Stimulated activated CD8-positive, alpha-beta memory T cell treated with anti-CD3 and anti-CD28 coated beads, Interleukin-15, amount 100 ng/mL, for 24 hours (primary cell): Measurements from ENCODE around the gene PRKCA.

Experiments used
- DNase-seq: peaks from one replicate; pipeline ENCODE4 v3.0.0-alpha.2; 2020; ENCODE audit warnings: low read depth

The PRKCA gene

GRCh38 chr17:66810951-66811682, 508.7 kb downstream of the PRKCA start:
- DNase-seq: no peak

- no peak for DNase-seq
Measured at GRCh38 chr17:66811683-66812054, 509.3 kb downstream of the PRKCA start.

GRCh38 chr17:66812571-66812970, 510.2 kb downstream of the PRKCA start:
- no peak for DNase-seq

- no peak for DNase-seq
Measured at GRCh38 chr17:66813296-66813695, 510.9 kb downstream of the PRKCA start.

GRCh38 chr17:66814026-66814425, 511.6 kb downstream of the PRKCA start:
- no peak for DNase-seq

- DNase-seq: no peak
Measured at GRCh38 chr17:66814570-66814969, 512.2 kb downstream of the PRKCA start.

- no peak for DNase-seq
Measured at GRCh38 chr17:66817750-66818149, 515.3 kb downstream of the PRKCA start.

- no peak for DNase-seq
Measured at GRCh38 chr17:66819466-66819865, 517.1 kb downstream of the PRKCA start.

GRCh38 chr17:66822009-66822408, 519.6 kb downstream of the PRKCA start:
- DNase-seq: no peak

- DNase-seq: no peak
Measured at GRCh38 chr17:66826856-66827255, 524.4 kb downstream of the PRKCA start.

- no peak for DNase-seq
Measured at GRCh38 chr17:66829386-66829864, 527.0 kb downstream of the PRKCA start.

GRCh38 chr17:66829883-66830282, 527.5 kb downstream of the PRKCA start:
- no peak for DNase-seq

GRCh38 chr17:66830451-66830850, 528.0 kb downstream of the PRKCA start:
- no peak for DNase-seq

- DNase-seq: no peak
Measured at GRCh38 chr17:66831383-66832210, 529.2 kb downstream of the PRKCA start.

- no peak for DNase-seq
Measured at GRCh38 chr17:66833201-66833600, 530.8 kb downstream of the PRKCA start.

GRCh38 chr17:66834426-66834918, 532.1 kb downstream of the PRKCA start:
- DNase-seq: no peak

GRCh38 chr17:66834919-66835454, 532.6 kb downstream of the PRKCA start, which contains the start of gene CACNG5:
Gene CACNG5, plus strand, starts transcription at chr17:66835117. Its CDS starts 42,216 bp downstream, at chr17:66877333.
- DNase-seq: no peak

- no peak for DNase-seq
Measured at GRCh38 chr17:66835476-66835875, 533.1 kb downstream of the PRKCA start.

GRCh38 chr17:66836063-66837005, 533.9 kb downstream of the PRKCA start:
- no peak for DNase-seq

GRCh38 chr17:66837226-66837625, 534.8 kb downstream of the PRKCA start:
- no peak for DNase-seq

GRCh38 chr17:66837885-66838665, 535.7 kb downstream of the PRKCA start:
- DNase-seq: no peak
